Activated naive CD4-positive, alpha-beta T cell treated with anti-CD3 and anti-CD28 coated beads, Interleukin-2, amount 50 U/mL, for 72 hours (primary cell): Measurements from ENCODE around the gene STAT6. TPM values are rescaled to one million over a fixed set of nuclear protein-coding genes. Genes with fewer than 3 reads are reported as not detected.
"Not testable (repeated sequence)": the region's sequence is repeated elsewhere in the genome, so short reads cannot be mapped to it uniquely, and the experiment has no call there.

Experiments used
- ATAC-seq, 2 donors: fragments of 150-1000 bp; cut with Tn5 transposase; 2 replicates each; pipeline ENCODE4 v1.10.0; 2021; ENCODE audit warnings: mild to moderate bottlenecking in 2 of 2, moderate library complexity in 2 of 2
- DNase-seq, 2 donors: peaks; one replicate each; pipeline ENCODE4 v3.0.0; 2021 to 2022; ENCODE audit warnings: low spot score in 2 of 2
- H3K27ac Mint-ChIP-seq, 2 donors: one replicate each; pipeline ENCODE4 v1.8.0; 2022; ENCODE audit warnings: mild to moderate bottlenecking in 2 of 2, mixed read lengths in 2 of 2
- H3K36me3 Mint-ChIP-seq, 2 donors: one replicate each; pipeline ENCODE4 v1.8.0; 2022; ENCODE audit warnings: mixed read lengths in 2 of 2
- H3K9me3 Mint-ChIP-seq, 2 donors: one replicate each; pipeline ENCODE4 v1.8.0; 2022; ENCODE audit warnings: mixed read lengths in 2 of 2
- total RNA-seq, 2 donors: library from RNA; stranded (reverse); gene quantifications; one replicate each; pipeline ENCODE4 v1.2.3, GENCODE V29; 2022

STAT6 gene
- total RNA-seq, 2 donors from 2014 or later: 213 to 283 TPM

GRCh38 chr12:57089271-57090245, 21.6 kb downstream of the STAT6 start:
- ATAC-seq (no peak), DNase-seq (peak in 1 of 2 donors; percentile 77)
- H3K9me3 Mint-ChIP-seq: no peaks in the 10 kb centered on the region
- H3K27ac Mint-ChIP-seq: peak overlapping the region; percentile 81 to 93
- peaks cover 9 to 43% of the 10 kb centered on the region in 2 donors for H3K36me3 Mint-ChIP-seq

- H3K9me3 Mint-ChIP-seq: no peaks in the 10 kb centered on the region
- DNase-seq: peak; percentile 84 to 90
- peak; percentile 54 to 63 for ATAC-seq
- H3K36me3 Mint-ChIP-seq: peaks cover 9 to 43% of the 10 kb centered on the region in 2 donors
- H3K27ac Mint-ChIP-seq: peak within 1 kb of the TSS; percentile 96
Observed at GRCh38 chr12:57088354-57089270, 22.6 kb downstream of the STAT6 start, which contains the start of gene NAB2. Gene NAB2 (plus strand): TSS chr12:57089114. CDS start chr12:57089272, 158 bp downstream.

- DNase-seq (peak in 1 of 2 donors; percentile 75), ATAC-seq (peak; percentile 60)
- Mint-ChIP-seq H3K27ac (peak overlapping the region; percentile 96), H3K36me3 (peaks cover 9 to 43% of the 10 kb centered on the region in 2 donors), H3K9me3 (no peaks in the 10 kb centered on the region)
Observed at GRCh38 chr12:57087691-57088353, 23.3 kb downstream of the STAT6 start.

GRCh38 chr12:57087010-57087690, 24.0 kb downstream of the STAT6 start:
- DNase-seq: peak; percentile 83 to 85
- no peaks in the 10 kb centered on the region for H3K9me3 Mint-ChIP-seq
- H3K36me3 Mint-ChIP-seq: peaks cover 9 to 43% of the 10 kb centered on the region in 2 donors
- peak overlapping the region; percentile 96 to 98 for H3K27ac Mint-ChIP-seq
- ATAC-seq: peak; percentile 51 to 59

GRCh38 chr12:57086493-57087009, 24.6 kb downstream of the STAT6 start:
- no peak for ATAC-seq
- Mint-ChIP-seq H3K36me3 (peaks cover 9 to 43% of the 10 kb centered on the region in 2 donors), H3K9me3 (no peaks in the 10 kb centered on the region)

GRCh38 chr12:57085999-57086492, 25.1 kb downstream of the STAT6 start:
- H3K9me3 Mint-ChIP-seq: no peaks in the 10 kb centered on the region
- H3K36me3 Mint-ChIP-seq: peaks cover 9 to 40% of the 10 kb centered on the region in 2 donors
- peak in 1 of 2 donors; percentile 41 for DNase-seq
- no peak for ATAC-seq
- H3K27ac Mint-ChIP-seq: peak overlapping the region; percentile 96 to 98

More at GRCh38 chr12:57086493-57087009, 24.6 kb downstream of the STAT6 start:
- peak overlapping the region; percentile 96 to 98 for H3K27ac Mint-ChIP-seq
- DNase-seq: no peak

GRCh38 chr12:57080855-57081254, 30.3 kb downstream of the STAT6 start:
- no peak overlapping the region for H3K27ac Mint-ChIP-seq
- no peaks in the 10 kb centered on the region for H3K9me3 Mint-ChIP-seq
- peaks cover 7 to 35% of the 10 kb centered on the region in 2 donors for H3K36me3 Mint-ChIP-seq
- ATAC-seq (no peak), DNase-seq (no peak)

- Mint-ChIP-seq H3K36me3 (peaks cover 7 to 25% of the 10 kb centered on the region in 2 donors), H3K27ac (peak overlapping the region; percentile 29 to 98), H3K9me3 (no peaks in the 10 kb centered on the region)
- no peak for ATAC-seq
- DNase-seq: no peak
Observed at GRCh38 chr12:57079821-57080220, 31.3 kb downstream of the STAT6 start.

- peak; percentile 96 to 97 for ATAC-seq
- H3K27ac Mint-ChIP-seq: peak within 1 kb of the TSS; percentile 98 to 99
Observed at GRCh38 chr12:57078519-57079404, 32.4 kb downstream of the STAT6 start, which contains the start of gene NEMP1. Gene NEMP1 (minus strand): TSS chr12:57078791. CDS start chr12:57078745, 46 bp downstream.

GRCh38 chr12:57073566-57074450, 37.4 kb downstream of the STAT6 start:
- not testable (repeated sequence) for H3K9me3 Mint-ChIP-seq, ATAC-seq, DNase-seq
- Mint-ChIP-seq H3K36me3 (peaks cover 28 to 55% of the 10 kb centered on the region in 2 donors), H3K27ac (peak overlapping the region in 1 of 2 donors; percentile 86)

More at GRCh38 chr12:57078519-57079404, 32.4 kb downstream of the STAT6 start, which contains the start of gene NEMP1:
- peak; percentile 91 to 98 for DNase-seq
- Mint-ChIP-seq H3K36me3 (peaks cover 7 to 25% of the 10 kb centered on the region in 2 donors), H3K9me3 (no peaks in the 10 kb centered on the region)

GRCh38 chr12:57072661-57073060, 38.5 kb downstream of the STAT6 start:
- no peak overlapping the region for H3K27ac Mint-ChIP-seq
- peaks cover 27 to 55% of the 10 kb centered on the region in 2 donors for H3K36me3 Mint-ChIP-seq
- DNase-seq (no peak), ATAC-seq (no peak)
- H3K9me3 Mint-ChIP-seq: no peaks in the 10 kb centered on the region

GRCh38 chr12:57069523-57069922, 41.6 kb downstream of the STAT6 start:
- ATAC-seq: peak; percentile 73 to 84
- peaks cover 0 to 5% of the 10 kb centered on the region in 2 donors for H3K9me3 Mint-ChIP-seq
- peak in 1 of 2 donors; percentile 54 for DNase-seq
- H3K36me3 Mint-ChIP-seq: peaks cover 35 to 59% of the 10 kb centered on the region in 2 donors
- peak overlapping the region; percentile 82 to 86 for H3K27ac Mint-ChIP-seq

GRCh38 chr12:57066245-57066644, 44.9 kb downstream of the STAT6 start:
- H3K36me3 Mint-ChIP-seq: peaks cover 33 to 45% of the 10 kb centered on the region in 2 donors
- no peak for DNase-seq
- peak; percentile 14 to 62 for ATAC-seq
- H3K9me3 Mint-ChIP-seq: peaks cover 0 to 5% of the 10 kb centered on the region in 2 donors
- peak overlapping the region; percentile 93 to 94 for H3K27ac Mint-ChIP-seq
